HG03045 (cell line): Measurements from ENCODE around the gene NFS1.
"Not testable (repeated sequence)": the region's sequence is repeated elsewhere in the genome, so short reads cannot be mapped to it uniquely, and the experiment has no call there.

Experiments
- ATAC-seq: cut with Tn5 transposase; IDR thresholded peaks from one replicate; pipeline ENCODE4 v1.9.1; 2021; ENCODE audit warnings: mild to moderate bottlenecking, moderate library complexity; ENCODE audit not compliant: unreplicated experiment

NFS1 gene

DNA sequence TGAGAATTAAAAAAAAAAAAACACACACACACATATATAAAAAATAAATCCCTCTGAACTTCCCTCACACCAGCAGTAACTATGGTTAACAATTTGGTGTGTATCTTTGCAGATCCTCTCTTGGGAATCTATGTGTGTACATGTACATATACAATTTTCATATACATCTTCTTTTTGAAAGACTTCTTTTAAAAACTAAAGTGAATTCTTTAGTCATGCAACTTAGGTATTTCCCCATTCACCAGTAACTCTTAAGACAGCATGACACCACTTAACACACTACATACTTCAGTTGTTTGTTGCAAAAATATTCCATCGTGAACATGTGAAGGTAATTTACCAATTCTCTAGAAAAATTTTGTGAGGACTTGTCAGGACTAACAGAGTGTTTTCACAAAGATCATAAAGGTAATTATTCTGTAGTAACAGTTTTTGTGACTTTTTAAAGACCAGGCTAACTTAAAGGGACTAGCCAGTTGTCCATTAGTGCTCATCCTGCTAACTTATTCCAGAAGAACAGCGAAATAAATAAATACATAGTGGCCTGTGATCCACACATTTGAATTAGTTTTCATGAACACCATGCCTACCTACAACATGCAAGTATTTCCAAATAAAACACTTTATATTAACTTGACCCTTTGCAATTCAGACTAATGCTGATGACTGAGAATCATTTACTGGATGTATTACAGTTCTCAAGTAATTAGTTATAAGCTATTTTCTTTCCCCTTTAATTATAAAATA, 30.9 kb upstream of the NFS1 start:
- no peak for ATAC-seq

GRCh38 chr20:35729283-35729807, 30.2 kb upstream of the NFS1 start:
- no peak for ATAC-seq

- no peak for ATAC-seq
Measured at GRCh38 chr20:35726842-35727711, 27.9 kb upstream of the NFS1 start.

DNA sequence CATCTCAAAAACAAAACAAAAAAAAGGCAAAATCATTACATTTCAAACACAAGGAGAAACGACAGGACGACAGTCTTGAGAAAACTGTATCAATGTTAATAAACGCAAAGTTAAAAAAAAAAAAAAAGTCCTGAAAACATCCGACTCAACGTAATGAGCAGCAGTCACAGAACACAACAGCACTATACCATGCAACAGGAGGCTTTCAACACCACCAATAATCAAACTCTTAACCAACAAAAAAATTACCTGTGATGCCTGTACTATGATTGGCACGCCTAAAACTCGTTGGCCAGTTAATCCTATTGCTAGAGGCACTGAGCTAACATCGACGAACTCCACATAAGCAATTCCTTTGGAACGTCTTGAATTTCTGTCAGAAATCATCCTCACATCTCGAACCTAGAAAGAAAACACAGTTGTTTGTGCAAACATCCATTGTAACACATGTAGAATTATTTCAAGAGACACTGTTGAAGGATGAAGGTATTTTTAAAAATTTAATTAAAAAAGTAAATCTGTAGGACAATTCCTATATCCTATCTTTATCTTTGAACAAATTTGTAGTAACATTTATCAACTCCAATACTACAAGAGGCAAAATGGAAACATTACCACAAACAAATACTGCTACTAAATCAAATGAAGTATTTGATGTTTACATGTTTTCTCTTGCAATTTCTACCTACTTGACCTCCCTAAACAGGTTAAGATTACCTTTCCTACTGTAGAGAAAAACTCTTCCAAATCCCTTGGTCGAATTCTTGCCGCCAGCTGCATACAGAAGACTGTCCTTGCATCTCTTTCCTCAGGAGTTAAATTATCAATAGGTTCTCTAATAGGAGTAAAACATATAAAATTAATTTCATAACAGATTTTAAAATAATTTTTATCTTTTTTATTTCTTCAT, 25.4 kb upstream of the NFS1 start:
- no peak for ATAC-seq

DNA sequence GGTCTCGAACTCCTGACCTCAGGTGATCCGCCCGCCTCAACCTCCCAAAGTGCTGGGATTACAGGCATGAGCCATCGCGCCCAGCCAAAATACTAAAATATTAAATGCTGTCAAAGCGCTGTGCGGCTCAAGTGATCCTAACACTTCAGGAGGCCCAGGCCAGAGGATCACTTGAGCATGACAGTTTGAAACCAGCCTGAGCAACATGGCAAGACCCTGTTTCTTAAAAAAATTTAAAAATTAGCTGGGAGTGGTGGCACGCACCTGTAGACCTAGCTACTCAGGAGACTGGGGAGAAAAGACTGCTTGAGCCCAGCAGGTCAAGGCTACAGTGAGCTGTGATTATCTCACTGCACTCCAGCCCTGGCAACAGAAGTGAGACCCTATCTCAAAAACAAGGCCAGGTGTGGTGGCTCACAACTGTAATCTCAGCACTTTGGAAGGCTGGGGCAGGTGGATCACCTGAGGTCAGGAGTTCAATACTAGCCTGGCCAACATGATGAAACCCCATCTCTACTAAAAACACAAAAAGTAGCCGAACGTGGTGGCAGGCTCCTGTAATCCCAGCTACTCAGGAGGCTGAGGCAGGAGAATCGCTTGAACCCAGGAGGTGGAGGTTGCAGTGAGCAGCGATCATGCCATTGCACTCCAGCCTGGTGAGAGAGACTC, 24.6 kb upstream of the NFS1 start:
- not testable (repeated sequence) for ATAC-seq

DNA sequence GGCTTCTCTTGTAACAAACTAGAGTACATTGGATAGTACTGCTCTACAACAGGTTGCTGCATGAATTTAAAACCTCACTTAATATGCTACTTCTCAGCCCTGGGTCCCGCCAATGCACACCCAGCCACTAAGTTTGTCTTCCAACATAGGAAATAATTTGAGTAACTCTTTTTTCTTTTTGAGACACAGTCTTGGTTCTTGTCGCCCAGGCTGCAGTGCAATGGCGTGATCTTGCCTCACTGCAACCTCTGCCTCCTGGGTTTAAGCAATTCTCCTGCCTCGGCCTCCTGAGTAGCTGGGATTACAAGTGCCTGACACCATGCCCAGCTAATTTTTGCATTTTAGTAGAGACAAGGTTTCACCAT, 24.1 kb upstream of the NFS1 start:
- not testable (repeated sequence) for ATAC-seq

DNA sequence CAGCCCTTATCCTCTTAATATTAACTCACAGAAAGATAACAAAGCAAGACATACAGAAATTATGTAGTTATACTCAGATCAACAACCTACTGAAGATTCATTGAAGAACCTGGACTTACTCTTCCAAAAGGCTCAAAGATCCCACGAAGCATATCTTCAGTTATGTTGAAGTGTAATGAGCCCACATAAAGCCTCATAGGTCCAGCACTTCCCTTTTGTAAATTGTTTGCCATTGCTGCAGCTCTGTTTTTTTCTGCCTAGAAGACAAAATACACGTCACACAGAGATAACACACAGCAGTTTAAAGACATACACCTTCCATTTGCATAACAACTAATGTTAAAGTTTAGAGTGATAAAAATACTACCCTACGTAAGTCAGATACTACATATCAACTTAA, 22.5 kb upstream of the NFS1 start:
- ATAC-seq: no peak

GRCh38 chr20:35721219-35721618, 22.1 kb upstream of the NFS1 start:
- ATAC-seq: no peak

DNA sequence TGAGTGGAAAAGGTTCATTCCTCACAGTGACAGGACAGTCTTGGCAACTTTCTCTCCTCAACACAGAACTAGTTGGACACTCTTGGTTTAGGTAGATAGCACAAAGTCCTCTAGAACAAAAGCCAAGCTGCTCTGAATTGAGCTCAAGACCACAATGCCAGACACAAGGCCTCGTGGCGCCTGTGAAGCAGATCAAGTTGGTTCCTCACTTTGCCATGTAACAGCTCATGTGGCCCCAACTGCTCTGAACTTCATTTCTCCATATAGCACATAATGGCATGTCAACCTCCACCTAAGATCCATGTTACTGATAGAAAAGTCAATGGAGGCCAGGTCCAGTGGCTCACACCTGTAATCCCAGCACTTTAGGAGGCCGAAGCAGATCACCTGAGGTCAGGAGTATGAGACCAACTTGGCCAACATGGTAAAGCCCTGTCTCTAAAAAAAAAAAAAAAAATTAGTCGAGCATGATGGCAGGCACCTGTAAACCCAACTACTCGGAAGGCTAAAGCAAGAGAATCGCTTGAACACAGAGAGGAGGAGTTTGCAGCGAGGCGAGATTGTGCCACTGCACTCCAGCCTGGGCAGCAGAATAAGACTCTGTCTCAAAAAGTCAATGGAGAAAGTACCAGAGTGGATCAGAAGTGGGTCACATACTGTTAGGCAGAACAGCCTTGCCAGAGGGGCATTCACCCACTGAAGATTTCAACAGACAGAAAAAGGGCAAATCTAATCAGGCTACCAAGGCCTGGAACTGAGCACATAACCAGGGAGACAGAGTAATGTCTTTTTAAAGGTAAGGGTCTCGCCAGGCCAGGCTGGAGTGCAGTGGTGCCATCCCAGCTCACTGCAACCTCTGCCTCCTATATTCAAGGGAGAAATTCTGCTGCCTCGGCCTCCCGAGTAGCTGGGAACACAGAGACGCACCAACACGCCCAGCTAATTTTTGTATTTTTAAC, 21.3 kb upstream of the NFS1 start:
- ATAC-seq: no peak

- no peak for ATAC-seq
Measured at GRCh38 chr20:35719717-35720116, 20.6 kb upstream of the NFS1 start.

GRCh38 chr20:35718972-35719635, 20.0 kb upstream of the NFS1 start:
- no peak for ATAC-seq

DNA sequence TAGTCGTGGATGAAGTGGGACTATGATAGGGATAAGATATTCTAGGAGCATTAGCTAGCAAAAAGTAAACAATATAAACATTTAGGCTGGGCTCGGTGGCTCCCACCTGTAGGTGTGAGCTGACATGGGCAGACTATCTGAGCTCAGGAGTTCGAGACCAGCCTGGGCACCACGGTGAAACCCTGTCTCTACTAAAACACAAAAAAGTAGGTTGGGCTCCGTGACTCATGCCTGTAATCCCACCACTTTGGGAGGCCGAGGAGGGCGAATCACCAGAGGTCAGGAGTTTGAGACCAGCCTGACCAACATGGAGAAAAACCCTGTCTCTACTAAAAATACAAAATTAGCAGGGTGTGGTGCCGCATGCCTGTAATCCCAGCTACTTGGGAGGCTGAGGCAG, 19.2 kb upstream of the NFS1 start:
- not testable (repeated sequence) for ATAC-seq

GRCh38 chr20:35716330-35716729, 17.2 kb upstream of the NFS1 start:
- ATAC-seq: no peak

- no peak for ATAC-seq
Measured at GRCh38 chr20:35715652-35716051, 16.5 kb upstream of the NFS1 start.

- no peak for ATAC-seq
Measured at GRCh38 chr20:35714127-35714526, 15.0 kb upstream of the NFS1 start.

GRCh38 chr20:35713120-35713519, 14.0 kb upstream of the NFS1 start:
- ATAC-seq: not testable (repeated sequence)

GRCh38 chr20:35711588-35712209, 12.5 kb upstream of the NFS1 start:
- ATAC-seq: no peak

GRCh38 chr20:35710884-35711587, 11.9 kb upstream of the NFS1 start:
- no peak for ATAC-seq
